ENCODE measurements around the gene ERCC6.

The ERCC6 gene

DNA sequence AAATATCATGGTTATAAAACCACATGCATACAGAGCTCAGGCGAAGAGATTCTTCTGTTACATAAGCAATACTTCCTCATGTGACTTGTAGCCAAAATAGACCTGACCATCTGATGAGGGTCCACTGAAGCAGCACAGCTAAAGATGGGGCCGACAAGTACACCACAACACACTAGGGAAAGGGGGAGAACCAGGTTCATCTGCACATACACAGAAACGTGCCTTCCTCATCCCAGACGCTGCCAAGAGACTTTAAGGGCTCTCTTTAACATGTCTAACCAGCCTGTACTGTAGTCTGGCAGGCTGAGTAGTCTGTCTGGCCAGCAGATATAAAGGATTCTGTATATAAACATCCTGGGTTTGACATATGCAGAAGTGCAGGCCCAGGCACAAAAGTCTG, 30.3 kb downstream of the ERCC6 start:
- no peak for DNase-seq

- DNase-seq: no peak
These were observed 30.7 kb downstream of the ERCC6 start for GRCh38 chr10:49508249-49508648.

GRCh38 chr10:49505589-49505988, 33.3 kb downstream of the ERCC6 start:
- no peak for DNase-seq

GRCh38 chr10:49505076-49505475, 33.8 kb downstream of the ERCC6 start:
- DNase-seq: no peak

DNA sequence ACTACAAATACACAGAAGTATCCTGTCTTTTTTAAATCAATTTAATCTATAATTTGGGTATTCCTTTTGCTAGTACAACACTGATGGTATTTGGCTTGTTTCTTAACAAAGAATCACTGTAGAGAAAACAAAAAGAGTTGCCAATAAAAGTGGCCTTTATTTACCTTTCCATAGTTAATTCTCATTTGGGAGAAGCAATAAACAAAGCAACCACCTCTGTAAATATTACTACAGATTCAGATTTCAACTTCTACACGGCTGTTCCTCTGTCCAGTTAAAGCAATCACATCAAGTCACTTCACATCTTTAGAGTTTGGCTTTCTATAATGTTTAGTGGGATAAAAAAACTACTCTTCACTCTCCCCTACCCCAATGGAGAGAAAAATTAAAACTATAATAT, 34.4 kb downstream of the ERCC6 start:
- DNase-seq: no peak

DNA sequence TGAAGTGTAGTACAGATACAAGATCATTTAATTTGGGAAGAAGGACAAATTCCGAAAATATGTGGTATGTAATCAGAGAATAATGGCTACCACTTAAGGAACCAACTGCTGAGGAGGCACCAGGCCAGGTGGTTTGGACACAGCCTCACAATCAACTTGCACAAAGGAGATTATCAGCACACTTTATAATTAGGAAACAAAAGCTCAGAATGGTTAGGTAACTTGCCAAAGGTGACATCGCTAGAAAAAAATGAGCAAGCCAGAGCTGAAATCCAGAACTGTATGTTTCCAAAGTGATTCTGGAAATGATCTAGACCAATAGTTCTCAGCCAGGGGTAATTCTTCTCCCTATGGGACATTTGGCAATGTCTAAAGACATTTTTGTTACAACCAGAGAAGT, 36.6 kb downstream of the ERCC6 start:
- DNase-seq: no peak

DNA sequence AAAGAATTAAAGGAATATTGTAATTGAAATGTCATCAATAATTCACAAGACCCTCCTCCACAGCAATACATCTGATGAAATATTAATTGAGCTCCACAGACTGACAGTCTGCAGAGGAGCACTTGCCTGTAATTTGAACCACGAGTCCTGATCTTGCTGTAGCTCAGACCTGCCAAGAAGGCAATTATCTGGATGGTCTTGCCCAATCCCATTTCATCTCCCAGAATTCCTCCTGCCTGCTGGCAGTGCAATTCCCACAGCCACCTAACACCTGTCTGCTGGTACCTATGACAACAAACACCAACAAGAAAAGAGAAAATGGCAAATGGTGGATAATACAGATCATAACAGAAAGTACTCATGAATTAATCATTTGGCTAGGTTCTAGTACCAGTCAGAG, 38.5 kb downstream of the ERCC6 start:
- peak; percentile 58 for DNase-seq

DNA sequence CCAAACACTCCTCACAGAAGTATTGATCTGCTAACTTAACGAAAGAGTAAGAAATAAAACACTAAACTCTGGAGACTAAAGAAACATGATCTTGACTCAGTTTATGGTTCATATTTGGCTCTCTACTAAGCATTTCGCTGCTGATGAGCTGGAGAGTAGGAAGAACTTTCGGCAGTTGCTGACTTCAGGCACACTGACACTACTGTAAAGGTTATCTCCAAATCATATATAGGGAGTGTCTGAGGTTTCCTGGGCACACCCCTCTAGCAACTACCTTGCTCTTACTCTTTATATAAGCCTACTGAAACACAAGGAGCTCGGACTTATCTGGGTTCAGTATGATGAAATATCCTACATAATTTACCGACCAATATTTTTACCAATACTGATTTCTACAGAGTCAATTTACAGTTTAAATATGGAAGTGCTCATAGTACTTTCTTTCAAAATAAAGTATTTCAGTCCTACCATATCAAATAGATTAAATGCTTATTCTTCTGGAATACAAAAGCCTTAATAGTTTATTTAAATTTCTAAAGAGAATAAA, 39.5 kb downstream of the ERCC6 start:
- no peak for DNase-seq

- DNase-seq: no peak
These were observed 40.5 kb downstream of the ERCC6 start for GRCh38 chr10:49498425-49498824.

GRCh38 chr10:49497358-49497757, 41.6 kb downstream of the ERCC6 start:
- DNase-seq: no peak

- peak; percentile 94 for DNase-seq
These were observed 50.7 kb downstream of the ERCC6 start for GRCh38 chr10:49488056-49488717.

GRCh38 chr10:49486738-49487137, 52.2 kb downstream of the ERCC6 start:
- no peak for DNase-seq

DNA sequence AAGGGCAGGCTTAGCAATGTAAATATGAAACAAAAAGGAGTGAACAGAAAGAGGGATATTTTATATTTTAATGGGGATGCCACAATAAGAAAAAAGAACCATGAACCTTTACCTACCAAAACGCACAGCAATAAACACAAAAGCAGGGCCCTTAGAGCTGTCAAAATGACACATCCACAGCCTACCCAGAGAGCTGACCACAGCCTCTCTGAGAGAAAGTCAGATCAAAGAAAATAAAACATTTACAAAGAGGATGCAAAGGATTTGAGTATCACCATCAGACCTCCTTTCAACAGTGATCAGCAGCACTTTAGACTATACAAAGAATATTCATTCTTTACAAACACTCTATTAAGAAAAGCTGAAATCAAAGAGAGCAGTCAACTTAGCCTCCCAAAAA, 52.9 kb downstream of the ERCC6 start:
- DNase-seq: no peak

DNA sequence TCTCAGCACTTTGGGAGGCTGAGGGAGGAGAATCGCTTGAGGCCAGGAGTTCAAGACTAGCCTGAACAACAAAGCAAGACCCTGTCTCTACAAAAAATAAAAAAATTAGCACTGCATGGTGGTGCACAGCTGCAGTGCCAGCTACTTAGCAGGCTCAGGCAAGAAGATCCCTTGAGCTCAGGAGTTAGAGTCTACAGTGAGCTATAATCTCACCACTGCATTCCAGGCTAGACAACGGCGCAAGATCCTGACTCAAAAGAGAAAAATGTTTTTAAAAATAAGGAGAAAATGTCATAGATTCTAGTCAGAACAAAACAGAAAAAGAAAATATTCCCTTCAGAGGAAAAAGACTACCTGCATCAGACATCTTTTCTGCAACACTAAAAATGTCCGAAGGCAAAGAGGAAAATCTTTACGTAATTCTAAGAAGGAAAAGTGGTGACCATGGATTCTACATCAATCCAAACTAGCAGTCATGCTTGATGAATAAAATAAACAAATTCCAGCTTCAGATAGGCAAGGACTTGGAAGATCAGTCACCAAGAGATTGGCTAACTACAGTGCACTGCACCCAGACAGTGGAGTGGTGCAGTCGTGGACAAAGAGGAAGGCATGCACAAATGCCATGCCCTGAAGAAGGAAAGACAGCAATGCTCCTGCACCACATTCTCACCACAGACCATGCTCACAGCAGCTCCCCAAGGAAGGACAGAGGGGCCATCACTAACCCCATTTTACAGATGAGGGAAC, 54.3 kb downstream of the ERCC6 start:
- DNase-seq: no peak

DNA sequence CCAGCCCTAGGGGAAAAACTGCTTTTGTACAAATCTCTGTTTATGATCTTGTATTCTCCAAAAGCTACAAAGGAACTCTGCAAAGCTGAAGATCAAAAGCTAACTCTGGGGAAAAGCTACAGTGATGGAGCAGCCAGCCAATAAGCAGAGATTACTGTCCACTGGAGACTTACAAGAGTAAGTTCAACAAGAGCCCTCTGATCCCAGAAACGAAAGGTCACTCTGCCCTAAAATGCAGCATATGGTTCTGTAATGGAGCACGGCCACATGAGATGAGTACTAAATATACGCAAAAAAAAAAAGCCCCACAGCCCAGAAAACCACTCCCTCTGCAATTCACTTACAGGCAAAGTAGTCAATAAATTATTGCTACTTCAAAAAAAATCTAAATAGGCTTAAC, 60.1 kb downstream of the ERCC6 start:
- no peak for DNase-seq

DNA sequence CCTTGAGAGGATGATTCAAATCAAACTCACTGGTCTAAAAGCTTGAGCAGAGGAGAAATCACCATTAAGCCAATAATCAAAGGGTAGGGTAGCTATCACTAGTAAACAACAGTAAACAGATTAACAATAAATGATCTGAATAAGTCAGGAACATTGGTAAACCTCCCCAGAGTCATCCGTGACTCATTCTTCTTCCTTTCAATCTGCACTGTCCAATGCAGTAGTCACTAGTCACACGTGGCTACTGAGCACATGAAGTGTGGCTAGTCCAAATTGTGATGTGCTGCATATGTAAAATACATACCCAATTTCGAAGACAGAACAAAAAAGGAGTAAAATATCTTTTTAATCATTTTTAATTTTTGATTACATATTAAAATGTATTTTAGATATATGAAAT, 64.0 kb downstream of the ERCC6 start:
- DNase-seq: no peak

- no peak for DNase-seq
These were observed 67.4 kb downstream of the ERCC6 start for GRCh38 chr10:49471532-49471931.

DNA sequence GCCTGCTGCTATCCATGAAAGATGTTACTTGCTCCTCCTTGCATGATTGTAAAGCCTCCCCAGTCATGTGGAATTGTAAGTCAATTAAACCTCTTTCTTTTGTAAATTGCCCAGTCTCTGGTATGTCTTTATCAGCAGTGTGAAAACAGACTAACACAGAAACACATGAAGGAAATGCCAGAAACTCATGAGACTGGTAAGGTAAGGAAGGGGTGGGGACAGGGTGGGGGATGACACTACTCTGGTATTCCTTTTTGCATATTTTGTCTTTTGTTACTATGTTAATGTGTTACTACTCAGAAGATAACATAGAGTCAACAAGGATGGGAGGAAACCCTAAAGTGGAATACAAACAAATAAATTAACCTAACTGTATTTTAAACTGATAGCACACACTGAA, 73.2 kb downstream of the ERCC6 start:
- DNase-seq: no peak

Measured in NCI-H748 treated with DMSO at 0.1 percent for 48 hours (cell line).